Panc1 (cell line): ENCODE data around the gene EYA2. TPM values are rescaled to one million over a fixed set of nuclear protein-coding genes. Genes with fewer than 3 reads are reported as not detected.

Experiments used
- ATAC-seq: fragments of 200-7000 bp; cut with Tn5 transposase; 2 replicates; pipeline ENCODE4 v1.9.1; 2020; ENCODE audit warnings: mild to moderate bottlenecking, moderate library complexity
- BruUV-seq: library from RNA; stranded (reverse); fragments of 400-500 nt; replicated peaks from 2 replicates; lab custom pipeline; 2021; lab: Mats Ljungman, UMichigan
- CTCF ChIA-PET: fragments of 300-600 bp; sonication (Branson Sonifier 250); formaldehyde crosslinking; loops from one replicate; lab custom pipeline; 2022; ENCODE audit warnings: antibody characterized with exemption; lab: Charles Lee
- POLR2A ChIA-PET: fragments of 300-600 bp; sonication (Branson Sonifier 250); formaldehyde crosslinking; loops from one replicate; lab custom pipeline; 2022; ENCODE audit warnings: antibody characterized with exemption; lab: Charles Lee
- DNase-seq: peaks from one replicate; pipeline ENCODE4 v3.0.0-alpha.2; 2010; ENCODE audit warnings: low read depth, low spot score
- H3K27ac ChIP-seq: 2 replicates; pipeline ENCODE4 v1.5.1; 2011; ENCODE audit warnings: mild to moderate bottlenecking, low read length, inconsistent platforms
- H3K27me3 ChIP-seq: fragments of 200-500 bp; sonication (Bioruptor generic); 2 replicates; pipeline ENCODE4 v1.6.0; 2014; ENCODE audit warnings: low read length, inconsistent platforms; ENCODE audit not compliant: control insufficient read depth, insufficient read depth
- H3K36me3 ChIP-seq: fragments of 200-500 bp; sonication (Bioruptor generic); 2 replicates; pipeline ENCODE4 v1.5.1; 2014; ENCODE audit warnings: inconsistent platforms, mild to moderate bottlenecking, low read length, moderate library complexity; ENCODE audit not compliant: control insufficient read depth, insufficient read depth
- H3K4me1 ChIP-seq: 2 replicates; pipeline ENCODE4 v1.5.1; 2011; ENCODE audit warnings: inconsistent platforms, mild to moderate bottlenecking, low read length, moderate library complexity; ENCODE audit not compliant: control insufficient read depth, insufficient read depth
- H3K4me3 ChIP-seq, 2 experiments: 2 replicates each; pipeline ENCODE4 v1.5.1; 2011 to 2012; ENCODE audit warnings: low read depth in 2 of 2, low read length in 2 of 2, mild to moderate bottlenecking in 2 of 2, inconsistent platforms in 1 of 2, moderate library complexity in 1 of 2
- H3K9me3 ChIP-seq: fragments of 200-500 bp; sonication (Bioruptor generic); 2 replicates; pipeline ENCODE4 v1.5.1; 2014; ENCODE audit warnings: low read depth, mild to moderate bottlenecking, inconsistent platforms, low read length, moderate library complexity; ENCODE audit not compliant: control insufficient read depth, insufficient read depth
- CTCF ChIP-seq: fragments of 450-650 bp; IDR thresholded peaks from 2 replicates; pipeline ENCODE4 v1.5.1; 2017; ENCODE audit warnings: mild to moderate bottlenecking
- POLR2AphosphoS5 ChIP-seq: IDR thresholded peaks from 2 replicates; pipeline ENCODE4 v1.6.1; 2012; ENCODE audit warnings: mild to moderate bottlenecking, low read depth, low read length, moderate library complexity
- SIN3A ChIP-seq: IDR thresholded peaks from 2 replicates; pipeline ENCODE4 v1.6.1; 2012; ENCODE audit warnings: low read depth, mild to moderate bottlenecking, low read length, moderate library complexity, borderline replicate concordance; ENCODE audit not compliant: insufficient read depth
- TCF7L2 ChIP-seq: IDR thresholded peaks from 2 replicates; pipeline ENCODE4 v1.6.1; 2011; ENCODE audit warnings: mild to moderate bottlenecking, low read depth, low read length, inconsistent platforms
- in situ Hi-C: cut with HindIII; loops from 2 replicates; pipeline ENCODE4 v1.10.0; 2016; ENCODE audit warnings: low sequenced_read_pairs, low pct_unique_long_range_greater_than_20kb
- intact Hi-C: fragments of 100-400 bp; cut with micrococcal nuclease; formaldehyde crosslinking; loops from one replicate; pipeline ENCODE4 v1.10.0; 2022; ENCODE audit not compliant: unreplicated experiment
- total RNA-seq: library from RNA; stranded (reverse); gene quantifications from one replicate; pipeline ENCODE4 v1.2.1, GENCODE V29; 2021; ENCODE audit not compliant: unreplicated experiment
- TF ChIP-seq, protein P1 (sequence below), 2 experiments: IDR thresholded peaks; 2 replicates each; pipeline ENCODE4 v1.6.1; 2011 to 2012; ENCODE audit warnings: low read depth in 2 of 2, control low read depth in 1 of 2, low read length in 1 of 2, mild to moderate bottlenecking in 1 of 2, moderate library complexity in 1 of 2; ENCODE audit not compliant: insufficient read depth in 1 of 2

The EYA2 gene
- total RNA-seq, 1 experiment from 2014 or later, result 1.9 TPM

- ChIA-PET POLR2A (interaction anchor here (0.6 kb wide), 1 partner anchor 148 kb away, joined by 4 read pairs; no protein-coding TSS in a partner anchor), CTCF (no interaction called here)
- no TSS peak for BruUV-seq
- no peak for ATAC-seq
- H3K4me1 ChIP-seq, result no peaks in the 10 kb centered on the region
- no peak overlapping the region for H3K4me3 ChIP-seq
- no peak for TF ChIP-seq CTCF
- no peak for TF ChIP-seq POLR2AphosphoS5
- TF ChIP-seq TCF7L2, result no peak
- TF ChIP-seq, protein P1, sequence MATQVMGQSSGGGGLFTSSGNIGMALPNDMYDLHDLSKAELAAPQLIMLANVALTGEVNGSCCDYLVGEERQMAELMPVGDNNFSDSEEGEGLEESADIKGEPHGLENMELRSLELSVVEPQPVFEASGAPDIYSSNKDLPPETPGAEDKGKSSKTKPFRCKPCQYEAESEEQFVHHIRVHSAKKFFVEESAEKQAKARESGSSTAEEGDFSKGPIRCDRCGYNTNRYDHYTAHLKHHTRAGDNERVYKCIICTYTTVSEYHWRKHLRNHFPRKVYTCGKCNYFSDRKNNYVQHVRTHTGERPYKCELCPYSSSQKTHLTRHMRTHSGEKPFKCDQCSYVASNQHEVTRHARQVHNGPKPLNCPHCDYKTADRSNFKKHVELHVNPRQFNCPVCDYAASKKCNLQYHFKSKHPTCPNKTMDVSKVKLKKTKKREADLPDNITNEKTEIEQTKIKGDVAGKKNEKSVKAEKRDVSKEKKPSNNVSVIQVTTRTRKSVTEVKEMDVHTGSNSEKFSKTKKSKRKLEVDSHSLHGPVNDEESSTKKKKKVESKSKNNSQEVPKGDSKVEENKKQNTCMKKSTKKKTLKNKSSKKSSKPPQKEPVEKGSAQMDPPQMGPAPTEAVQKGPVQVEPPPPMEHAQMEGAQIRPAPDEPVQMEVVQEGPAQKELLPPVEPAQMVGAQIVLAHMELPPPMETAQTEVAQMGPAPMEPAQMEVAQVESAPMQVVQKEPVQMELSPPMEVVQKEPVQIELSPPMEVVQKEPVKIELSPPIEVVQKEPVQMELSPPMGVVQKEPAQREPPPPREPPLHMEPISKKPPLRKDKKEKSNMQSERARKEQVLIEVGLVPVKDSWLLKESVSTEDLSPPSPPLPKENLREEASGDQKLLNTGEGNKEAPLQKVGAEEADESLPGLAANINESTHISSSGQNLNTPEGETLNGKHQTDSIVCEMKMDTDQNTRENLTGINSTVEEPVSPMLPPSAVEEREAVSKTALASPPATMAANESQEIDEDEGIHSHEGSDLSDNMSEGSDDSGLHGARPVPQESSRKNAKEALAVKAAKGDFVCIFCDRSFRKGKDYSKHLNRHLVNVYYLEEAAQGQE (IDR thresholded peaks at IDR 0.05; ENCODE audit: insufficient read depth in 1 of 2, low read depth in 2 of 2, low read length in 1 of 2), result no peak
- no peak for TF ChIP-seq SIN3A
- H3K9me3 ChIP-seq, result peaks cover 4% of the 10 kb centered on the region; the same call in 1 of the 2 replicates
- no peaks in the 10 kb centered on the region for H3K27me3 ChIP-seq
- DNase-seq, result no peak
- no peaks in the 10 kb centered on the region for H3K36me3 ChIP-seq
- intact Hi-C loops, result no loop called here
- in situ Hi-C loops, result no loop called here
- H3K27ac ChIP-seq, result no peak overlapping the region
Observed at GRCh38 chr20:47137231-47137870, 242.7 kb downstream of the EYA2 start.

GRCh38 chr20:47139934-47140535 lies 245.4 kb downstream of the EYA2 start:
- no TSS peak for BruUV-seq
- ChIA-PET POLR2A (no interaction called here), CTCF (no interaction called here)
- in situ Hi-C loops, result no loop called here
- Histone ChIP-seq H3K36me3 (no peaks in the 10 kb centered on the region), H3K4me3 (no peak overlapping the region), H3K9me3 (peaks cover 4% of the 10 kb centered on the region; the same call in 1 of the 2 replicates), H3K4me1 (no peaks in the 10 kb centered on the region), H3K27ac (no peak overlapping the region), H3K27me3 (no peaks in the 10 kb centered on the region)
- 0 out of 2 replicates have a peak, but pooled peaks have one; percentile 60 for ATAC-seq
- intact Hi-C loops, result no loop called here
- TF ChIP-seq TCF7L2 (no peak), SIN3A (no peak), CTCF (no peak), POLR2AphosphoS5 (no peak)
- TF ChIP-seq, protein P1 (IDR thresholded peaks at IDR 0.05; ENCODE audit: insufficient read depth in 1 of 2, low read depth in 2 of 2, low read length in 1 of 2), result no peak
- DNase-seq, result no peak
